GM12873 (cell line): ENCODE data around the gene IL16.

Experiments
- CTCF ChIP-seq: IDR thresholded peaks from 2 replicates; pipeline ENCODE4 v1.5.1; 2012; ENCODE audit warnings: low read depth, mild to moderate bottlenecking, moderate library complexity, low read length, control low read depth; ENCODE audit not compliant: insufficient read depth; ENCODE audit errors: missing control alignments

IL16 gene

GRCh38 chr15:81315452-81316175, 118.9 kb downstream of the IL16 start:
- TF ChIP-seq CTCF, result no peak

GRCh38 chr15:81316267-81316666, 119.6 kb downstream of the IL16 start:
- TF ChIP-seq CTCF, result no peak

GRCh38 chr15:81317642-81318017, 121.0 kb downstream of the IL16 start:
- TF ChIP-seq CTCF, result no peak

- no peak for TF ChIP-seq CTCF
Observed at GRCh38 chr15:81321667-81322066, 125.0 kb downstream of the IL16 start.

- TF ChIP-seq CTCF, result no peak
Observed at GRCh38 chr15:81322676-81323253, 126.1 kb downstream of the IL16 start.

DNA sequence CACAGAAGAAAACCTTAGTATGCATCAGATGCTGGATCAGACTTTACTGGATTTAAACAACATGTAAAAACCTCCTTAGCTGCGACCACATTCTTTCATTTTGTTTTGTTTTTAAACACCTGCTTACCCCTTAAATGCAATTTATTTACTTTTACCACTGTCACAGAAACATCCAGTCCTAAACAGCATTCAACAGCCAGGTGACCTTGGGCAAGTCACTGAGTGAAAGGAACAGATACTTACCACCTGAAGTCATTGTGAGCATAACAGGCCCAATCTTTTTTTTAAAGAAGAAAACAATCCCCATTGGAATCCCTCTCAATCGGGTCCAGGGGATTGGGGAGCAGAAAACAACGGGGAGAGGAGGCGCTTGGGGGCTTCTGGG, 126.9 kb downstream of the IL16 start:
- TF ChIP-seq CTCF, result no peak

DNA sequence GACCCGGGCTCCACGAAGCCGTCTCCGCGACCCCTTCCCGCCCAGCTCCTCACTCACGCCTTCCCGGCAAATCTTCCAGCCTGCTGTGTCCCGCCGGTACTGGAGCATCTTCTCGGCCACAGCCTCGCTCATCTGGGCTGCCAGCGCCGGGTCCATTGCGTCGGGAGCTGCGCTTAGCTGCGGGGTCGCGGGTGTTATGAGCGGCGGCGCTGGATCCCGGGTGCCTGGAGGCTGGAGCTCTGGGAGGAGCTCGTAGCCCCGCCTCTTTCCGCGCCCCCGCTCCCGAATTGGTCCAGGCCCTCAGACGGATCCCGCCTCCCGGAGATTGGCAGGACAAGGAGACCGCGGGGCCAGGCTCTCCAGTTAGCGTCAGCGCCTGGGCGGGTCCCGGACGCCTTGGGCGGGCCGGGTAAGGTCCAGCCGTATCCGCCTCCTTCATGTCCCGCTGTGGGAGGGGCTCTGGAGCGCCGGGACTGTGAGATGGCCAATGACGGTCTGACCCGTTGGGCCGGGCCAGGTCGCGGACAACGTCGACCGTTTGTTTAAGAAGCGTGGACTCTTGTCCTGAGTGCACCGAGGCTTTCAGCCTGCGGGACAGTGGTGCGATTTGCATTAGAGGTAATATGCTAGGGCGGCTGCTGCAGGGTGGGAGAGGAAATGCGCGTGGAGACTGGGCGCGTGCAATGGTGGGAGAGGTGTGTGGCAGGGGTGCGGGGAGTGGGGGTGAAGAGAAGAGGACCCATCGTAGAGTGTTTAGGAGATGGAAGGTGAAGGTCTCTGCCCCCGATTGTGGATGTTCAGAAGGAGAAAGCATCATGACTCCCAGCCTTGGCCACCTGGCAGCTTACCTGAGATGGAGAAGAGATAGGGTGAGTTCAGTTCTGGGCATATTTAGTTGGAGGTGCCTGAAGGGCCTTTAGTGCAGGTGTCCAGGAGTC, 127.5 kb downstream of the IL16 start, which contains the start of gene STARD5:
TSS of gene STARD5 (minus strand) at position 198 of the 938 bp plus-strand sequence. CDS start at position 156, 42 bp downstream.
- no peak for TF ChIP-seq CTCF
